Uterus (tissue), 2 donors: ENCODE data around the gene LPP.

ENCODE experiments used
- CTCF ChIP-seq, 4 experiments: fragments of 200-600 bp in 2 of 4; fragments of 450-650 bp in 2 of 4; sonication (generic) in 2 of 4; IDR thresholded peaks; one replicate each; pipeline ENCODE4 v1.5.1; 2016 to 2019; ENCODE audit warnings: antibody characterized with exemption in 4 of 4, mild to moderate bottlenecking in 2 of 4, moderate library complexity in 1 of 4
- POLR2A ChIP-seq, 2 donors: fragments of 450-650 bp; IDR thresholded peaks; one replicate each; pipeline ENCODE4 v1.6.1; 2016; ENCODE audit warnings: antibody characterized with exemption in 2 of 2, mild to moderate bottlenecking in 1 of 2, moderate library complexity in 1 of 2

- TF ChIP-seq CTCF (IDR thresholded peaks at IDR 0.05) = no peak
- TF ChIP-seq POLR2A (IDR thresholded peaks at IDR 0.05) = no peak
These were observed 730.5 kb downstream of the LPP start for GRCh38 chr3:188884299-188885043.
